Stimulated activated CD8-positive, alpha-beta memory T cell treated with anti-CD3 and anti-CD28 coated beads, Interleukin-15, amount 100 ng/mL, for 48 hours (primary cell): Measurements from ENCODE around the gene IDH3A.

ENCODE experiments used
- DNase-seq, 2 donors: peaks; one replicate each; pipeline ENCODE4 v3.0.0-alpha.2; 2020; ENCODE audit warnings: low read depth in 2 of 2

IDH3A gene

DNA sequence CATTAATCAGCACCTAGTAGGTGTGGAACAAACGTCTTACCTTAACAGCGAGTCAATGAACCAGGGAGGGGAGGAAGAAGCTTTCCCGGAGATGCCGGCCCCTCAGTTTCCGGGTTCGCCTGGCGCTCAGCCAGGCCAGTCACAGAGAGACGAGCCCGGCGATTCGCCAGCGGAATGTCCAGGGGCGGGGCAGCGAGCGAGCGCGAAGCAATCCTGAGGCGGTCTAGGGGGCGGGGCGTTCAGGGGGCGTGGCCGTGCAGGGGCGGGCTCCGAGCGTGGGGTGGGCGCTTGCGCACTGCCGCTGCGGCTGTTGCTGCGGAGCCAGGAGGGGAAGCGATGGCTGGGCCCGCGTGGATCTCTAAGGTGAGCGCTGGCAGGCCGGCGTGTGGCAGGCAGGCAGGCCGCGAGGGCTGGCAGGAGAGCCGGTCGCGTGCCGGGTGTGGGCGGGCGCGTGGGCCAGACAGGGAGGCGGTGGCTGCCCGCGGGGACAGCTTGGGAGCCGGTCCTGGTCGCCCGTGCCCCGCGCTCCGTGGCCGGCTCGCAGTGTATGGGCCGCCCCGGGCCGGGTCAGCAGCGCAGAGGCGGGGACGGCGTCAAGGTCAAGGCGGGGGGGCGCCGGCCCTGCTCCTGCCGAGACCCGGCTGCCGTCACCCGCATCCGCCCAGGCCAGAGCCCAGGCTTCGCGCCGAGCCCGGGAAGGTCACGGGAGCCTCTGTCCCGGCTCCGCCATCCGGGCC lies at the start of gene IDH3A:
TSS of gene IDH3A (plus strand) at position 295 of the 737 bp plus-strand sequence. CDS start at position 337, 42 bp downstream.
- DNase-seq: peak; percentile 98 to 99

DNA sequence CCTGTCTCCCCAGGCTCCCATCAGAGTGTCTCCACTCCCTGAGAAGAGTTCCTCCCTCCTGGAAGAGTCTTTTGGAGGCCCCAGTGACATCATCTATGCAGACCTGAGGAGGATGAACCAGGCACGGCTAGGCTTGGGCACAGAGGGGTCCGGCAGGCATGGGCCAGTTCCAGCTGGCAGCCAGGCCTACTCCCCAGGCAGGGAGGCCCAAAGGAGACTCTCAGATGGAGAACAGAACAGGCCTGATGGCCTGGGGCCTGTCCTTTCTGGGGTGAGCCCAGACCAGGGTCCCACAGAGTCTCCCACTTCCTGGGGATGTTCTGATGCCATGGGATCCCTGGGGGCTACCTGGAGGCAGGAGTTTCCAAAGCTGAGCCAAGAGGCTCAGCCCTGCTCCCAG lies 48.3 kb upstream of the IDH3A start:
- DNase-seq: no peak

- DNase-seq: no peak
Observed at GRCh38 chr15:78101423-78102105, 47.6 kb upstream of the IDH3A start.

DNA sequence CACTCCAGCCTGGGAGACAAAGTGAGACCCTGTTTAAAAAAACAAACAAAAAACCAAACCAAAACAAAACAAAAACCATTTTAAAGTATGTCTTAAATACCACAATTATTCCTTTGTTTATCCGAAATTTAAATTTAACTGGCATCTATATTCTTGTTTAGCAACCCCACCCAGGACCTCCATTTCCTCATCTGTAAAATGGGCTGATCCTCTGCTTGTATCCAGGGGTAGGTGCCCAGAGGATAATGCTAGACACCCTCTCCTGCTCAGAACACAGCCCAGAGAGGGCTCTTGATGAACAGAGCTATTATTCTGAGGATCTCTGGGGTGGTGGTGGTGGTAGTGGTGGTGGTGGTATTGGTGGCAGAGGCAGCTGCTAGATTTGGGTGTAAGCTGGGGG lies 47.0 kb upstream of the IDH3A start:
- no peak for DNase-seq

DNA sequence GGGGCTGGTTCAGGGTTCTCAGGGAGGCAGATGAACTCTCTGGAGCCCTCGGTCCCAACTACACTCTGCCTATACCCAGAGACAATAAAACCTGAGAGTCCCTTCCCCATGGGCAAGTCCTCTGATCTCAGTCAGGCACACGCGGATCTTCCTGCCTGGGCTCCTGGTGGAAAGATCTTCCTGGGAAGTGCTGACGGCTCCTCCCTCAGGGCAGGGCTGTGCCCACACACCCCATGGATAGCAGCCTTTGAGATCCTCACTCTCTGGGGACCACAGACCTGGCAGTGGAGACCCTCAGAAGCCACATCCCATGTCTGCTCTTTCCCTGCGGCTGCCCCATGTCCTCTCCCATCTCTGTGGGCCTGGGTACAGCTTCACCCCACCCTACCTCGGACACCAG lies 46.4 kb upstream of the IDH3A start:
- no peak for DNase-seq

DNA sequence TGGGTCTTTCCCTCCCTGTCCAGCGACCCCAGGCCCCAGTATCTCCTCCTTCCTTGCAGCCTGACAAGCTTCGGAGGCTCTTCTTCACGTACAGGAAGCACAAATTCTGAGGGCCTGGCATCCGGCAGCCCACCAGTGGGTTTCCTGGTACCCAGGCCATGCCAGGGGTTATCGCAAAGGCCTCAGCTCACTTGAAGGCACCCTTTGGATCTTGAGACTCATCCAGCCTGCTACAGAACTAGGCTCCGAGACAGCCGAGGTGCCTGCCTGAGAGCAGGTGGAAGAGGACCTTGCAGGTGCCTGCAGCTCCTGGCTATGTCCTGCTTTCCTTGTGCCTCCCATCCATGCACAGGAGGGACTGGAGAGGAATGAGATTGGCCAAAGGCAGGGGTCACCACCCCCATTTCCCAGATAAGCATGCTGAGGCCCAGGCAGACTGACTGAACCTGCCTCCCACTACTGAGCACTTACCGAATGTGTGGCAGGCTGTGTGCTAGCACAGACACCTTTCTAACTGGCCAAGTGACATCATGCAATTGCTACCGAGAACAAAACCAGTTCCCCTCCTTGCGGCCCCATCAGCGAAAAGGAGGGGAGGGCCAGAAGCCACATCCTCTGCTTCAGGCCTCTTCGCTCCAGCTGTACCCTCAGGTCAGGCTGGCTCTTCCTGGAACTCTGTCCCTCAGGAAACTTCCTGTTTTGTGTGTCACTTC lies 45.6 kb upstream of the IDH3A start:
- peak; percentile 54 to 68 for DNase-seq

- no peak for DNase-seq
Observed at GRCh38 chr15:78104119-78104479, 45.1 kb upstream of the IDH3A start.

GRCh38 chr15:78104566-78105475 lies 44.3 kb upstream of the IDH3A start:
- no peak for DNase-seq

DNA sequence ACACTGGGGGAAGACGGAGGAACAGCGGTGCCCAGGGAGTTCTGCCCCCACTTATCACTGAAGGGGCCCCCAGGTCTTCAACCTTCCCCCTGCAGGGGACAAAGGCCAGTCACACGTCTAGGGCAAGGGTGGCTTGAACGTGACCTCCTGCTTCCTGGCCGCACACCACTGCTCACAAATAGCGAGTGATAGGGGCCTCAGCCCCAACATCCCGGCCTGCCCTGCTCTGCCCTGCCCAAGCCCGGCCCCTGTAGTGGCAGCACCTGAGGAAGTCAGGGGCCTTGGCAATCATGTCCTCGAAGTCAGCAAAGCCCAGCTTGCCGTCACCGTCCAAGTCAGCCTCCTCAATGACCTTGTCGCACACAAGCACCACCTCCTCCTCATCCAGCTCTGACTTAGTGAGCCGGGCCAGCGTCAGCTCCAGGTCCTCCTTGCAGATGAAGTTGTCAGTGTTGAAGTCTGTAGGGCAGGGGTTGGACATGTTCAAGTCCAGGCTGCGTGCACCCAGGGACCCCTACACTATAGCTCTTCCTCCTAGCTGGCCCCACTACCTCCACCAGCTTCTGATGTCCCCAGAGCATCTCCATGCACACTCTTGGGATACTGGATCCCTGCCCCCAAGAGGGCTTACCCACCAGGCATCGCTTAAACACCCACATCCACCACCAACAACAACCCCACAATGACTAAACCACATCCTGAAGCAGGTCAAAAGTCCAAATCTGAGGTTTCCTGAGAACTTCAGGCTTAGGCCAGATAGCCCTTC lies 43.5 kb upstream of the IDH3A start:
- DNase-seq: no peak

GRCh38 chr15:78107471-78107870 lies 41.7 kb upstream of the IDH3A start:
- no peak for DNase-seq

DNA sequence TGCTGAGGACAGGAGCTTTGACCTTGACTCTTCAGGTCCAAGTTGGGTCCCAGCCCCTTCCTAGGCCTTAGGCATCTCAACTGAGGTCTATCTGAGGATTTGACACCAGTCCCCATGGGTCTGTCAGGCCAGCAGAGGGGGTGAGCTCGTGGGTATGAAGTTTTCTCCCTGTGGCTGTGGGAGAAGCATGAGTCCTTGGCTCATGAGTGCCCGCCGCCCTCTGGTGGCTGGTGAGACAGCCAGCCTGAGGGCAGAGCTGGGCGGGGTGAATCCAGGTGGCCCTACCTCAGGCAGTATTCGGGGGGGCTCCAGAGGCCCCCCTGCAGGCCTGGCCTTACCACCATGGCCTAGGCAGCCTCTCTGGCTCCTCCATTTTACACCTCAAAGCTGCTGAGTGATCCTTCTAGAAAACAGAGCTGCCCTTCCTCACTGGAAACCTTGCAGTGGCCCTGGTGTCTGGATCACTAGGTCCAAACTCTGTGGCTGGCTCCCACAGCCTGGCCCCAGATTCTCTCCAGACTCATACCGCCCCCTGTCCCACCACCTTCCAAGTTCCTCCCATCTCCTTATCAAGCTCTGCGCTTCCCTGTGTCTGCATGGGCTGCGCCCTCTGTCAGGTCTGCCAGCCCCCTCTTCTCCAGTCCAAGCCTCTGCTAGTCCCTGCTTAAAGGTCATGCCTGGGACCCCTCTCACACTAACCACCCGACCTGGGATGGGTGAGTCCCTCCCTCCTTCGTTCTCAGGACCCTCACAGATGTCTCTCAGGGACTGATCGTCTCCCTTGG lies 40.7 kb upstream of the IDH3A start:
- DNase-seq: peak; percentile 69 to 74

- DNase-seq: no peak
Observed at GRCh38 chr15:78109156-78109555, 40.0 kb upstream of the IDH3A start.

DNA sequence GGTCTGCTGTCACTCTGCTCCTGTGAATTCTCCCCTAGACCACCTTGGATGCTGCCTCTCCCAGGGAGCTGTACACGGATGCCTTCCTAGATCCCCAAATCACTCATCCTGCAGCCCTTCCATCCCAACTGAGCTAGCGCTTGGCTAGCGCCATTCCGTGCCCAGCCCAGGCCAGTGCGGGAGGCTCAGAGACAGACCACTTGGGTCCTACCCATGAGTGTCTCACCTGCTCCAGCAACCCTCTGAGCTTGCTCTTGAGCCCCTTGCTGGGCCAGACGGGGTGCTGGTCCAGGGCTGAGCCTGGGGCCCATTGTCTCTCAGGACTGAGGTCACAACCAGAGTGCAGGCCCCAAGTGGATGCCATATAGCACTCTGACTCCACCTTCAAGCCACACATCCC lies 39.1 kb upstream of the IDH3A start:
- no peak for DNase-seq

DNA sequence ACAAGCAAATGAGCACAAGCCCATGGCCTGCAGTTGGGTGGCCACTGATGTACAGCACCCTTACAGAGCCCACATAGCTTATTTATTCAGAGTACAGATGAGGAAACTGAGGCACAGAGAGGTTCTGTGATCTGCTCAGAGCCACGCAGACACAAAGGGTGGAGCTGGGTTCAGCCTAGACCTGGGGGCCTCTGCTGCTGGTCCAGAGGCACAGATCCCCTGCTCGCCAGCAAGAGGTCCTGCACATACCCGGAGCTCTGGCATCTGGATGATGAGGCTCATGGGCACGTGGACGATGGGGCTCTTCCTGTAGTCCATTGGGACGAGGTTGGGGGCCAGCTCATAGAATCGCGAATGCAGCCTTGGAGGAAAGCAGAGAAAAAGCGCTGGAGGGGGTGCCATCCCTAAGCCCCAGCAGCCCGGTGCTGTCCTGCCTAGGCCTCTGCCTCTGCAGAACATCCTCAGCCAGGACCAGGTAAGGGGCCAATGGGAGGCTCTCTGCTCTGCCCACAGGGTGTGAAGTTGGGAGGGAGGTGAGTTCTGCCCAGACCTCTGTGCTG lies 38.2 kb upstream of the IDH3A start:
- no peak for DNase-seq

DNA sequence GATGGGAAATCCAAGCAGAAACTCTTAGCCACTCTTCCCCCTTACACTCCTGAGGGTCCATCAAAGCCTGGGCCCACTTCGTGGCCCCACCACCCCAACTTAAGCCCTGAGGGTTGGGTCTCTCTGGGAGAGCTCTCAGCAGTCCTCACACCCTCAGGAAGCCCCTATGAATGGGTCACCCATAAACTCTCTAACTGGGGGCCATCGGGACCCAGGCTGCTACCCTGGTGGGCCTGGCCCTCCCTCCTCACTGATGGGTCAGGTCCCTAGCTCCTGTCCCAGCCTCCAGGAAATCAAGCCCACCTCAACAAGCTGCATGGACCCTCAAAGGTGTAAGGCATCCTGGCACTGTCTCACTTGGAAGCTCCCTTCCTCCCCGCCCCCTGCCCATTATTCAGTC lies 37.4 kb upstream of the IDH3A start:
- DNase-seq: no peak

GRCh38 chr15:78112551-78112950 lies 36.6 kb upstream of the IDH3A start:
- no peak for DNase-seq

DNA sequence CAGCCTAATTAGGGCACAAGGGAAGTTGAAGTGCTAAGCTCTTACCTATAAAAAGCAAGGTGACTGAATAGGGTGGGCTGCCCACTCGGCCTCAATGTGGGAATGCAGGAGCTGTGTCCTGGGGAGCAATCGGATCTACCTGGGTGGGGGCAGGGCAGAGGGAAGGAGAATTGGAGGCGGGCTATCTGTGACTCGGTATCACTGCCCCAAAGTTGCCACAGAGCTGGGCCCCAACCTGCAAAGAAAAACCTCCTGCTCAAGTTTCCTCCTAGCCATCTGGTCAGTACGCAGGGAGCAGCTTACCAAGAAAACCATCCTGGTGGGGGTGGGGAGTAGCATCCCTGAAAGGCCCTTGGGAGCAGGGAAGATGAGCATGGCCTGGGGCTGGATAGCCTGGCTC lies 28.6 kb upstream of the IDH3A start:
- DNase-seq: no peak

GRCh38 chr15:78125267-78125666 lies 23.9 kb upstream of the IDH3A start:
- no peak for DNase-seq

- no peak for DNase-seq
Observed at GRCh38 chr15:78127882-78128281, 21.3 kb upstream of the IDH3A start.
